Putamen (tissue), 1 donor: Measurements from ENCODE around the gene LAMA5.
"Not testable (repeated sequence)": the region's sequence is repeated elsewhere in the genome, so short reads cannot be mapped to it uniquely, and the experiment has no call there.

Experiments used
- DNase-seq: peaks from one replicate; pipeline ENCODE4 v3.0.0-alpha.2; 2016; ENCODE audit warnings: low spot score

Gene LAMA5

GRCh38 chr20:62390317-62391164, 23.4 kb upstream of the LAMA5 start:
- DNase-seq: no peak

GRCh38 chr20:62389601-62390087, 22.5 kb upstream of the LAMA5 start:
- no peak for DNase-seq

GRCh38 chr20:62388839-62389600, 21.9 kb upstream of the LAMA5 start:
- DNase-seq: no peak

- no peak for DNase-seq
Measured at GRCh38 chr20:62387933-62388635, 21.0 kb upstream of the LAMA5 start.

GRCh38 chr20:62387219-62387913, 20.3 kb upstream of the LAMA5 start:
- DNase-seq: no peak

GRCh38 chr20:62386383-62387218, 19.5 kb upstream of the LAMA5 start, which contains the start of gene RPS21:
Gene RPS21, plus strand, starts transcription at chr20:62387103. Its CDS starts 236 bp downstream, at chr20:62387339.
- peak; percentile 89 for DNase-seq

- DNase-seq: peak; percentile 70
Measured at GRCh38 chr20:62382306-62383198, 15.4 kb upstream of the LAMA5 start.

- DNase-seq: no peak
Measured at GRCh38 chr20:62381842-62382241, 14.7 kb upstream of the LAMA5 start.

- DNase-seq: no peak
Measured at GRCh38 chr20:62381202-62381797, 14.2 kb upstream of the LAMA5 start.

GRCh38 chr20:62378215-62378614, 11.1 kb upstream of the LAMA5 start:
- no peak for DNase-seq

- DNase-seq: no peak
Measured at GRCh38 chr20:62377615-62378178, 10.6 kb upstream of the LAMA5 start.

- DNase-seq: no peak
Measured at GRCh38 chr20:62377064-62377461, 10.0 kb upstream of the LAMA5 start.

- no peak for DNase-seq
Measured at GRCh38 chr20:62376112-62377063, 9.3 kb upstream of the LAMA5 start.

GRCh38 chr20:62374331-62375152, 7.4 kb upstream of the LAMA5 start:
- no peak for DNase-seq

GRCh38 chr20:62373631-62374179, 6.6 kb upstream of the LAMA5 start:
- DNase-seq: not testable (repeated sequence)
